ENCODE measurements around the gene RPL28.
"Not testable (repeated sequence)": the region's sequence is repeated elsewhere in the genome, so short reads cannot be mapped to it uniquely, and the experiment has no call there.

GRCh38 chr19:55409179-55409578, 23.4 kb downstream of the RPL28 start:
- not testable (repeated sequence) for TF ChIP-seq CTCF (IDR thresholded peaks at IDR 0.05; ENCODE audit: low read depth, low read length, missing input control); SP1 (IDR thresholded peaks at IDR 0.05); REST (IDR thresholded peaks at IDR 0.05); GABPA (IDR thresholded peaks at IDR 0.05 in 1 of 2, conservative IDR thresholded peaks at IDR 0.05 in 1 of 2); ZBTB33 (IDR thresholded peaks at IDR 0.05); RAD21 (IDR thresholded peaks at IDR 0.05); TAF1 (conservative IDR thresholded peaks at IDR 0.05); RXRA (IDR thresholded peaks at IDR 0.05); ATF3 (IDR thresholded peaks at IDR 0.05); EGR1 (IDR thresholded peaks at IDR 0.05; ENCODE audit: low read depth in 2 of 2); MAX (IDR thresholded peaks at IDR 0.05)

All from liver (tissue), 3 donors.